Ascending aorta (tissue), 2 donors: Measurements from ENCODE around the gene RIN3. TPM values are rescaled to one million over a fixed set of nuclear protein-coding genes. Genes with fewer than 3 reads are reported as not detected.
A peak's percentile ranks its signal among the peaks of the same experiment; 100 is the strongest.

Experiments used
- DNase-seq, 2 donors: peaks; one replicate each; pipeline ENCODE4 v3.0.0-alpha.2; 2019; ENCODE audit warnings: low spot score in 2 of 2
- H3K27ac ChIP-seq, 2 donors: fragments of 200-600 bp; sonication (generic); one replicate each; pipeline ENCODE4 v1.5.1; 2016 to 2017; ENCODE audit warnings: mild to moderate bottlenecking in 1 of 2
- H3K27me3 ChIP-seq: fragments of 200-600 bp; sonication (generic); one replicate; pipeline ENCODE4 v1.5.1; 2017
- H3K36me3 ChIP-seq, 2 donors: fragments of 200-600 bp; sonication (generic); one replicate each; pipeline ENCODE4 v1.5.1; 2016
- H3K4me1 ChIP-seq, 2 donors: fragments of 200-600 bp; sonication (generic); one replicate each; pipeline ENCODE4 v1.5.1; 2016 to 2017; ENCODE audit warnings: mild to moderate bottlenecking in 1 of 2
- H3K4me3 ChIP-seq, 2 donors: fragments of 200-600 bp; sonication (generic); one replicate each; pipeline ENCODE4 v1.5.1; 2016 to 2017; ENCODE audit warnings: mild to moderate bottlenecking in 1 of 2
- H3K9me3 ChIP-seq, 2 donors: fragments of 200-600 bp; sonication (generic); one replicate each; pipeline ENCODE4 v1.5.1; 2016
- intact Hi-C: fragments of 100-400 bp; cut with DNase I; formaldehyde crosslinking; loops from one replicate; pipeline ENCODE4 v1.15.1; 2023
- total RNA-seq: library from RNA; depleted of rRNA; stranded (reverse); fragments of >200 nt; gene quantifications from one replicate; pipeline ENCODE4 v1.1.0, GENCODE V29; 2016
- TF ChIP-seq, protein P1 (sequence below), 3 experiments: fragments of 200-600 bp in 2 of 3; fragments of 450-650 bp in 1 of 3; sonication (generic) in 2 of 3; IDR thresholded peaks; one replicate each; pipeline ENCODE4 v1.5.1; 2016 to 2019; ENCODE audit warnings: antibody characterized with exemption in 3 of 3, mild to moderate bottlenecking in 1 of 3, moderate library complexity in 1 of 3

Gene RIN3
- total RNA-seq, 1 donor from 2014 or later: 30.3 TPM

DNA sequence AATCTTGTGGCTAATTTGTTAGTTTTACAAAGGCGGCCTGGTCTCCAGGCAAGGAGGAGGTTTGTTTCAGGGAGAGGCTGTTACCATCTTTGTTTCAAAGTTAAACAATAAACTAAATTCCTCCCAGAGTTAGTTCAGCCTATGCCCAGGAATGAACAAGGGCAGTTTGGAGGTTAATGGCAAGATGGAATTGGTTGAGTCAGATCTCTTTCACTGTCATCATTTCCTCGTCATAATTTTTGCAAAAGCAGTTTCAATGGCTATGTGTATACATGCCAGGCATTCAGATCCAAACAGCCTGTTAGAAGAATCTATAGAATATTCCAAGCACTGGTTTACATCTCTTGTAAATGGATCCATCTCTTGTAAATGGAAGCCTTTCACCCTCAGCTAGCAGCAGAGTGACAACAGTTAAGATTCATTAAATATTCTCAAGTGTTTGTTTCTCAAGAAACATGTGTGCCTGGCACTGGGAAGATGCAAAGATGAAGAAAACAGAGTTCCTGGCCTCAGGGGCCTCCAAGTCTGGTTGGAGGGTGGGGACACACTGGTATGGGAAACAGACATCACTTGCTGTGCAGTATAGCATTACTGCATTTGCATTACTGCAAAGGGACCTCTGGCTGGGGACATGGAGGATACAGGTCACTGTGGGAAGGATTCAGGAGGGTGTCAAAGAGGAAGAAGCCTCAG is 65.8 kb downstream of the RIN3 start:
- Histone ChIP-seq H3K27ac (peak overlapping the region; percentile 66 to 74), H3K36me3 (peaks cover 10 to 15% of the 10 kb centered on the region in 2 donors), H3K9me3 (no peaks in the 10 kb centered on the region), H3K4me1 (peaks cover 0 to 8% of the 10 kb centered on the region in 2 donors), H3K4me3 (no peak overlapping the region), H3K27me3 (no peaks in the 10 kb centered on the region)
- TF ChIP-seq, protein P1, sequence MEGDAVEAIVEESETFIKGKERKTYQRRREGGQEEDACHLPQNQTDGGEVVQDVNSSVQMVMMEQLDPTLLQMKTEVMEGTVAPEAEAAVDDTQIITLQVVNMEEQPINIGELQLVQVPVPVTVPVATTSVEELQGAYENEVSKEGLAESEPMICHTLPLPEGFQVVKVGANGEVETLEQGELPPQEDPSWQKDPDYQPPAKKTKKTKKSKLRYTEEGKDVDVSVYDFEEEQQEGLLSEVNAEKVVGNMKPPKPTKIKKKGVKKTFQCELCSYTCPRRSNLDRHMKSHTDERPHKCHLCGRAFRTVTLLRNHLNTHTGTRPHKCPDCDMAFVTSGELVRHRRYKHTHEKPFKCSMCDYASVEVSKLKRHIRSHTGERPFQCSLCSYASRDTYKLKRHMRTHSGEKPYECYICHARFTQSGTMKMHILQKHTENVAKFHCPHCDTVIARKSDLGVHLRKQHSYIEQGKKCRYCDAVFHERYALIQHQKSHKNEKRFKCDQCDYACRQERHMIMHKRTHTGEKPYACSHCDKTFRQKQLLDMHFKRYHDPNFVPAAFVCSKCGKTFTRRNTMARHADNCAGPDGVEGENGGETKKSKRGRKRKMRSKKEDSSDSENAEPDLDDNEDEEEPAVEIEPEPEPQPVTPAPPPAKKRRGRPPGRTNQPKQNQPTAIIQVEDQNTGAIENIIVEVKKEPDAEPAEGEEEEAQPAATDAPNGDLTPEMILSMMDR (IDR thresholded peaks at IDR 0.05): no peak
- DNase-seq: no peak
- intact Hi-C loops: loop anchor here (2.0 kb wide), 1 partner anchor 27 kb away; no protein-coding TSS in a partner anchor

DNA sequence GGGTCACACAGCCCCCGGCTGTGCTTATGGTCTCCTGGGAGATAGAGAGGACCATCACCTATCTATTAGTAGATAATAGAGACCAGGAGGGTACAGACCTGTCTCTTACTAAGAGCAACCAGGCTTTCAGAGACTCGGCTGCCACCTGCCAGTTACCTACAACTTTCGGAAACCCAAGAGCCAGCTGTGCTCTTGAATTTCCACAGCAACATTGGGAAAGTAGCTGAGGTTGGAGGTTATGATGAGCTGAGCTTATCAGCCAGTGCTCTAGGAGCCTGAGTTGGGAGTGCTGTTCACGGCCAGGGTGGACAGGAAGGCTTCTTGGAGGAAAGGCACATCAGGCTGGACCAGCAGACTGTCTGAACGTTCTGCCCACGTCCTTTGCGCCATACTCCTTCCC is 67.6 kb downstream of the RIN3 start:
- Histone ChIP-seq H3K4me1 (peaks cover 7 to 23% of the 10 kb centered on the region in 2 donors), H3K4me3 (no peak overlapping the region), H3K27me3 (no peaks in the 10 kb centered on the region), H3K9me3 (no peaks in the 10 kb centered on the region), H3K36me3 (peaks cover 10 to 15% of the 10 kb centered on the region in 2 donors), H3K27ac (peak overlapping the region; percentile 52 to 66)
- no peak for DNase-seq
- TF ChIP-seq, protein P1 (IDR thresholded peaks at IDR 0.05): no peak
- intact Hi-C loops: no loop called here

DNA sequence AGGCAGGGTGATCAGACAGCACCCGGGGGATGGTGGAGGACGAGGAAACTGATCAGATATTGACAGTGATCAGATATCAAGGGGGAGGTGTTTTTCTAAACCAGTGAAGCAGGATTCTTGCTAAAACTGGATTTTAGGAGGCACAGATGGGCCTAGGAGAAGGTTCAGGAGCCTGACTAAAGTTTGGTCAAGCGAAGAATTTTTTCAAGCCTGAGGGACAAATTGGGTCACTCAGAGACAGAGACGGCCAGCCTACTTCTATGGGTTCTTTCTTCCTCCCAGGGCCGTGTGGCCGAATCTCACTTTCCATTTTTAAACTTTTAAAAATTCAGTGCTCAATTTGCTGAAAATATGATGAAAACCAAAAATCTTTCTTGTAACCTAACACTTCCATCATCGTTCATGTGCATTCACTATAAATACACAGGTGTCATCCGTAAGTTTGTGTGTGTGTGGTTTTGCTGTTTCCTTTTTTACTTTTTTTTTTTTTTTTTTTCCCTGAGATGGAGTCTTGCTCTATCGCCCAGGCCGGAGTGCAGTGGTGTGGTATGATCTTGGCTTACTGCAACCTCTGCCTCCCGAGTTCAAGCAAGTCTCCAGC is 68.5 kb downstream of the RIN3 start:
- intact Hi-C loops: no loop called here
- H3K36me3 ChIP-seq: peaks cover 10% of the 10 kb centered on the region in 2 donors
- H3K9me3 ChIP-seq: no peaks in the 10 kb centered on the region
- H3K27me3 ChIP-seq: no peaks in the 10 kb centered on the region
- H3K4me1 ChIP-seq: peaks cover 11 to 30% of the 10 kb centered on the region in 2 donors
- TF ChIP-seq, protein P1 (IDR thresholded peaks at IDR 0.05): no peak
- DNase-seq: no peak
- peak overlapping the region; percentile 52 to 66 for H3K27ac ChIP-seq
- no peak overlapping the region for H3K4me3 ChIP-seq

DNA sequence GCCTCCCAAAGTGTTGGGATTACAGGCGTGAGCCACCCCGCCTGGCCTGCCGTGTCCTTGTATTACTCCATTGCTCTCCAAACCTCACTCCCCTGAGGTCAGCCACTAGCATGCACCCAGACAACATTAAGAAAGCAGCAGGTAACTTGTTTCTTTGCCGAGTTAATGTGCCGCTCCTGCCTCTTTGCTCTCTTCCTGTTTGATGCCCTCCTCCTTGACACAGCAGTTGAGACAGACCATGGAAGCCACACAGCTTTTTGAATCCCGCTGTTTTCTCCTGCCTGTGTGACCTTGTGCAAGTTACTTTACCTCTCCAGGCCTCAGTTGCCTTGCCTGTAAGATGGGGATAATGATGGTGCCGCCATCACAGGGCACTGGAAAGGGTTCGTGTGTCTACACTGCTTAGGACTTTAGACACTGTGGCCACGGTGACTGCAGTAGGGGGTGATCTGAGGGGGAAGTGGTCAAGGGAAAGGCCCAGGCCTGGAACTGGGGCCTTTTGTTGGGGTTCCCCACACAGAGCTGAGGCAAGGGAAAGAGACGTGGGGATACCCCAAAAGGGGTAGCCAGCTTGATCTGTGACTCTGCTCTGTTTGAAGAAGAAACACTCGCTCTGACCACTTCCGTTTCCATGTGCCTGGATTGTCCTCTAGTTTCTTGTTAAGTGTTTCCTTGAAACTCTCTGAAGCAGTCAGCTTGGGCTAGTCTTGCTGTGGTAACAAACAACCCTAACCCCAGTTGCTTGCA is 69.3 kb downstream of the RIN3 start:
- H3K27ac ChIP-seq: peak overlapping the region; percentile 80 to 91
- intact Hi-C loops: no loop called here
- no peak for DNase-seq
- H3K27me3 ChIP-seq: no peaks in the 10 kb centered on the region
- H3K4me1 ChIP-seq: peaks cover 13 to 37% of the 10 kb centered on the region in 2 donors
- H3K9me3 ChIP-seq: no peaks in the 10 kb centered on the region
- no peak overlapping the region for H3K4me3 ChIP-seq
- H3K36me3 ChIP-seq: peaks cover 4 to 9% of the 10 kb centered on the region in 2 donors
- TF ChIP-seq, protein P1 (IDR thresholded peaks at IDR 0.05): no peak

DNA sequence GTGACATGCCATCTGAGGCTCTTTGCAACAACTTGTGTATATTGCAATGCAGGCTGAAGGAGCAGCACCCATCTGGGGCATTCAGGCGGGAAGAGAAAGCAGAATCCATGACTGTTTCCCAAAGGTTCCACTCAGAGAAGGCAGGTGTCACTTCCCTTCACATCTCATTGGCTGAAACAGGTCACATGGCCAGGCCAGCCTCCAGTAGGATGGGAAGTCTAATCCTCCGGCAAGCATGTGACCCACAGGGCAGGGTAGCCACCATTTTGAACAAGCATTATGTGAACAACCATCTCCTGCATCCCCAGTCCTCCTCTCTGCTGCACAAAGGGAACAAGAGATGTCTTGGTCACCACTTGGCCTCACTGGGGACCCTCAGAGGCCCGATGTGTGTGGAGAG is 70.6 kb downstream of the RIN3 start:
- TF ChIP-seq, protein P1 (IDR thresholded peaks at IDR 0.05): no peak
- no peak overlapping the region for H3K4me3 ChIP-seq
- DNase-seq: no peak
- intact Hi-C loops: no loop called here
- H3K36me3 ChIP-seq: peaks cover 3 to 9% of the 10 kb centered on the region in 2 donors
- no peaks in the 10 kb centered on the region for H3K27me3 ChIP-seq
- peak overlapping the region; percentile 80 to 91 for H3K27ac ChIP-seq
- peaks cover 13 to 39% of the 10 kb centered on the region in 2 donors for H3K4me1 ChIP-seq
- no peaks in the 10 kb centered on the region for H3K9me3 ChIP-seq
